GM19452 (cell line): ENCODE measurements around the gene HCN1.
A peak's percentile ranks its signal among the peaks of the same experiment; 100 is the strongest.

Experiments
- ATAC-seq: cut with Tn5 transposase; IDR thresholded peaks from one replicate; pipeline ENCODE4 v1.9.1; 2021; ENCODE audit not compliant: unreplicated experiment

The HCN1 gene

DNA sequence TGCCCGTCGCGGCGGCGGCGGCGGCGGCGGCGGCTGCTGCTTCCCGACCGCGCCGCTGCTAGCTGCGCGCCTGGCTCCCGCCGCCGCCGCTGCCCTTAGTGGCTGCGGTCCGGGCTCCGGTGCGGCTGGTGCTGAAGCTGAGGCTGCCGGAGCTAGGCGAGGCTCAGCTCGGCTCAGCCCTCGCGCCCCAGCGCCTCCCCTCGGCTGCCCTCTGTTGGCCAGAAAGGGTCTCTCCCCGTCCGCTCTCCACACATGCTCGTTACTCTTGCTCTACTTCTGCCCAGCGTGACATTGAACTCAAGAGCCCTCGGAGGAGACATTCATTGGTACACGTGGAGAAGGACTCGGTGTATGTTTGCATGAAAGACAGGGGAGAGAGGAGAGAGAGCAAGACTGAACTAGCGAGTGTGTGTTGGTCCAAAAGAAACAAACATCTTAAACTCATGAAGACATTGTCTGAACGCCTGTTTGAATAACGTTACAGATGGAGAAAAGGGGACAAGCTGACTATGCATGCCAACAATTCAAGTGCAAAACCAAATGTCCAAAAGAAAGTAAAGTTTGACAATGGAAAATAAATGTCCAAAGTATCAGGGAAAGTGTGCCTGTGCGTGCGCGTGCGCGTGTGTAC lies at the start of gene HCN1:
HCN1 (minus strand) TSS at position 175 of the 631 bp plus-strand sequence.
- peak; percentile 89 for ATAC-seq

DNA sequence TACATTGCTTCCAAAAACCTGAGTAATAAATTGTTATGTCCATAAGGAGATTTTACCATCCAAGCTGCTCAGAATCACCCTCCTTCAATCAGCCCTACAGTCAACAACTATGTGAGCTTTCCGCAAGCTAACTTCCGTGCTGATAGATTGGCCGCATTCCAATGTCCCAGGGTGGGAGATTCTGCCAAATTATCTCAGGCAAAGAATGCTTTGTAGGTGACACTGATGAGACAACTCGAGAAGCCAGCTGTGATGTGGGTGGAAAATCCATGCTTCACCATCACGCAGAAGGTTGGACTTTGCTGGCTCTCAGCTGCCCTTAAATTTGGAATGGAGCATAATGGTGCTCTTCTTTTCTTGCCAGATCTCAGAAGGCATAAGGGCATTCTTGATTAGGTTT lies 44.9 kb upstream of the HCN1 start:
- ATAC-seq = no peak

DNA sequence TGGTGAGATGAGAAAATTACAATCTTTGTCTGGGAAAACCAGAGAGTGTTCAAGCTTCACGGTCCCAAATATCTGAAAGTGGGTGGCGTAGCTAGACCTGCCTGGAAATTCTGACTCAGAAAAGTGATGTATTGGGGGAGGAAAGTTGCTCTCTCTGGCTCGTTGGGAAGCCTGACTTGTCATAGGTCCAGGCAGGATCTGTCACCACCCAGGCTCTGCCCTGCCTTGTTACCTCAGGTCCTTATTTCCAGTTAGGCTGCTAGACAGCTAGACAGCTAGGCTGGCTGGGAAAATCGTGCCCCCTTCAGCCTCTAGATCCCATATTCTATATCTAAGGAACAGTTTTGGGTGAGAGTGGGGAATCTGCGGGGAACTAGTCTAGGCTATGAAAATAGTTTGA lies 41.0 kb upstream of the HCN1 start:
- no peak for ATAC-seq

DNA sequence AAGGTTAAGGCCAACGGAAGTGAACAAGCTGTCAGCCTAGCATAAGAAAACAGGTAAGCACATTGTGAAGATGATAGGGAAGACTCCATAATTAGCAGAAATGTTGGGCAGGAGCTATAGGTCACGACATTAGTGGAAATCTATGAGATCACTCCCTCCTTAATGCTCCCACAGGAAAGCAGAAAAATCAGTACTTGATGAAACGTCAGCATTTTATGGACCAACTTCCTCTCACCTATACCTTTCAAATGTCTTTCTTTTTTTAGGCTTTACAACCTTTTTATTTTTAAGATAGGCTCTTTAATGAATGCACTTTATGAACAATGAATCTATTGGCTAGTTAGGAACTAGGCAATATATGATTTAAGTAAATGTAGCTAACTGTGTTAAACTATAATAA lies 29.4 kb upstream of the HCN1 start:
- ATAC-seq = no peak

DNA sequence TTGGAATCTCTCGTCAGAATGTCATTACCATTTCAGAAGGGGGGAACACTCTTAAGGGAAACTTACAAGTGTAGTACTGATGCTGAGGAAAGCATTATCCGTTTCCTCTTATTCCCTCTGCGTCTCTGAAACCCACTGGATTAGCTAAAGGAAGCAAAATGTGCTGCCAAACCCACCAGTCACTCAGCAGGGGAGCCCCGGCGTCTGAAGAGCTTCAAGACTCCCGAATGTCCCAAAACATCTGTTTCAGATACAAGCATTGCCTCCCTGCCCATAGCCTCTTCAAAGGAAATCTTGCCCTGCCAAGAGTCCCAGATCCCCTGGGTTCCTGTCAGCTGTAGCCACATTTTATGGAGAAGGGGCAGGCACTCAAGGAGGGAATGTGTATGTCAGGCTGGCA lies 1.0 kb upstream of the HCN1 start:
- ATAC-seq = no peak

DNA sequence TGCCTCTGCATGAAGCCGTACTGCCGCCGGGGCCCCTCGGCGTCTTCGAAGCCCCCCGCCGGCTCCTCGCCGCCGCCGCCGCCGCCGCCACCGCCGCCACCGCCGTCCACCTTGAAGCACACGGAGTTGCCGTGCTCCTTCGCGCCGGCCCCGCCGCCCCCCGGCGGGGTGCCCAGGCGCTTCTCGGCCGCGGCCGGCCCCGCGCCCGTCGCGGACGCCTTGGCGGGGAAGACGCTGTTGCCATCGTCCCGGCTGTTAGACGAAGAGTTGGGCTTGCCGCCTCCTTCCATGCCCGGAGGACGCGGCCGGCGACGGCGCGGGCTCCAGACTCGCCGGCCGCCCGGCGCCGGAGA lies 400 bp downstream of the HCN1 start:
- ATAC-seq = peak; percentile 22

DNA sequence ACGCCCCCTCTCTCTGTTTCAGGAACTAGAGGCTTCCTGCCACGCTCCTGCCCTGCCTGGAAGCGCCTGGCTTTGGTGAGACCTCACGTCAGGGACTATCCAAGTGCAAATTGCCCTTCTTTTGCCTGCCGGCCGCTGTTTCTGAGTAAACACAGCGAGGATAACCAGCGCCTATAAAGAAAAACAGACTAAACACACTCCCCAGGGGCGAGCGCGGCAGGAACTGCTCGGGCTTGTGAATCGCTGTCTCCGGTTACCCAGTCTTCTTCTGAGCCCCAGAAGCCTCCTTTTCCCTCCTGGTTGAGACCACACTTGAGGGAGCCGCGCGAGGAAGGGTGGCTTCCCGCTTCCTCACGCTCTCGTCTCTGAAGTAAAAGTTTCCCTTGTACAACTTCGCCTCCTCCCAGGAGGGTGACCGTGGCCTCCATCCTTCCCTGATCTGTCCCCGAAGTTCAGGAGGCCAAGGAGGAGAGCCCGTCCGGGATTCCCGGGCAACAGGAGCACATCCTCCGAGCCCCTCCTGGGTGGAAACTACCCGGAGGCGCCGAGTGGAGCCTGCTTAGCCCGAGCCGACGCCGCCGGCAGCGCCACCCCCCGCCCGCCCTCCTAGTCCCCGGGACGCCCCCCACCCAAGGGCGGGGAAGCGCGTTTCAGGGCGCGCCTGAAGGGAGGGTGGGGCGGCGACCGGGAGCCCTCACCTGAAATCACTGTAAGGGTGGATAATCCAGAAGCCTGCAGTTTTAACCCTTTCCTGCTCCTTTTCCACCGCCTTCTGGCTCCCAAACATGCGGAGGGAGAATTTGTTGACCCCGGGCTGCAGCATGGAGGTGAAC lies 993 bp downstream of the HCN1 start:
- ATAC-seq = no peak

DNA sequence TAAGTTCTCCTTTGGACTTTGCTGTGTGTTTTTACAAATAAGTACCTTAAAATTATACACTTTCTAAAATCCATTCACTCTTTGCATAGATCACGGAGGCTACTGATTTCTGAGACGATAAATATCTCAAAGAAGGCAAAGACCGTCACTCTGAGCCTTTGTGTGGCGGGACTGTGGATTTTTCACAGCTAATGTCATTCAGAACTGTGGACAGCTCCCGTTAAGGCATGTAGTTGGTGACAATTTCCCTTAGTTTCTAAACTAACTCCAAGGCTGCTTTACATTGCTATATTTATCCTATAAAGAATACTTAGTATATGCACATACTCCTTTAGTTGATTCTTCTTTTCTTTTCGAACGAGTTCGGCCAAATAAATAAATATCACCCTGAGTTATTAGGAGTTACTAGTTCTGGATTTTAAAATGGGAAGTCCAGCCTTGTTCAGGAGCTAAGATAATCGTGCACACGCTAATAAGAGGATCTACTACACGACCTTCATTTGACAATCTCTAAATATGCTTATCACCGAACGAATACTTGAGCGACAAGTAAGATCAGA lies 1.8 kb downstream of the HCN1 start:
- no peak for ATAC-seq

DNA sequence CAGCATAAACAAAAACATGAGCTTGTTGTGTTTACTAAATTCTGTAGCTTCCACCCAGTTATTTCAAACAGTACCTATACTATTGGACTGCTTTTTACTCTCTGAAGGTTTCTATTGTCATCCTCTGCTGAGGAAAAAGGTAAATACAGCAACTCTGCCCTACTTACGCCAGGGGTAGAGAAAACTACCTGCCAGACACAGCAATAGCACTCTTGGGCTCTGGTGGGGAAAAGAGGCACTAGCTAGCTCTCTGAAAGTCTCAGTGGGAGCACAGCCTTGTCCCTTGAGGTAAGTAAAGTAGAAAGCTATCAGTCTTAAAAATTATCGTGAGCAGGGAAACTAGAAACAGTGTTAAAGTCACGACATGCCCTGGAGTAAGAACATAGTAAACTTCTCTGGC lies 3.7 kb downstream of the HCN1 start:
- ATAC-seq = no peak

DNA sequence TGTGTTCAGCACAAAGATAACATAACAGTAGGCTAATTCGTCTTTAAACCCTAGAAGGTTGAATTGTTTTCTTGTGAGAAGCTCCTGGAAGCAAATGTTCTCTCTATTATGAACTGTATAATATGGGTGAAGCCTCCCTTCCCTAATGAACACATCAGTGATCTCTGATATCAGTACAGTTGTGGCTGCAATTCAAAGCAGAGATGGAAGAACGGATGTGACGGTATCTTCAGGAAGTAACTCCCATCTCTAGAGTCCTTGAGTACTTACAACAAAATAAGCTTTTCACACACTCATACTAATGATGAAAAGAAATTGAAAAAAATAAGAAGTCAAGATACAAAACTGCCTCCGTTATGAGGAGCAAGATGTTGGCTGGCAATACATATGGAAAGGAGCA lies 4.5 kb downstream of the HCN1 start:
- no peak for ATAC-seq

DNA sequence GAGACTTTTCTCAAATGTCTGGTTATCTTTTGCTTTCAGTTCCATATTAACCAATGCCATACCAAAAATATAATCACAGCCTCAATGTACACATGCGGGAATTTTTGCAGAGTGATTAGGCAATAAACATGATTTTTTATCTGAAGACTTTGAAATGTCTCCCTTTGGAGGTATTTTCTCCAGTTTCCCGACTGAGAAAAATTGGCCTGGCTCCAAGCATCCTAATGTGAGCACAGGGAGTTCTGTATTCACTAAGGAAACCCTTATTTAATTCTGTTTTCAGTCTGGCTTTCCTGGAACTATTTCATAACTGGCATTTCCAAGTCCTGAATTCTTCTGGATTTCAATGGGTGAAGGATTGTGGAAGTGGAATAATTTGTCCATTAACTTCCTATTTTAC lies 8.5 kb downstream of the HCN1 start:
- ATAC-seq = no peak

DNA sequence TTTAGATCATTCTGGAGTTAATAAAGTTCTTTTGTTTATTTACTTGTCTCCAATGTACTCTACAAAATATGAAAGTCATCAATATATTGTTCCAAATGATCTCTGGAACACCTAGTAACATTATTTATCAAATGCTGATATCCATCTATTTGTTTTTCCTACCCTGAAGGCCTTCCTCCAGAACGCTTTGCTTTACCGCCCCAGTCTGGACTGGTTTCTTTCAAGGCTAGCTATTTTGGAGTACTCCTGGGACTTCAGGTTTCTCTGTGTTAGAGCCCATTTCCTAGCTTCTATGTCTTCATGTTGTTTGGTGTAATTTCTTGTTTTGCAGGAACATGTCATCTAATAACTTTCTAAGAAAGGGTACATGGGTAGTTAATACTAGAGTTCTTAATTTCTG lies 9.6 kb downstream of the HCN1 start:
- no peak for ATAC-seq

DNA sequence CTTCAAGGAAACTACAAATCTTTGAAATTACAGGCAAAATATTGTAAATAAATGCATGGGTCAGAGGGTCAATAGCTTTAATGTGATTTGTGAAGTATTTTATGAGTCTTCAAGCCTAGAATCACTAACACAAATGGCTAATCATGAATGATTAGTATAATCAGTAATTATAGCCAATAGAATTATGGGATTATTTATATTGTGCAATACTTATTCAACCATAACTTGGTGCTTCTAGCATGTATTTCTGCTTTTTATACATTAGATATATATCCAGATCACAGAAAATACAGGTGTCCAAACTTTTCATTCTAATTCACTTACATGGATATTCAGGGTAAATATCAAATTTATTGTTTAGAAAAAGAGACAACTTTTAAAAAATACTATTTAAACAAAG lies 12.1 kb downstream of the HCN1 start:
- ATAC-seq = no peak

DNA sequence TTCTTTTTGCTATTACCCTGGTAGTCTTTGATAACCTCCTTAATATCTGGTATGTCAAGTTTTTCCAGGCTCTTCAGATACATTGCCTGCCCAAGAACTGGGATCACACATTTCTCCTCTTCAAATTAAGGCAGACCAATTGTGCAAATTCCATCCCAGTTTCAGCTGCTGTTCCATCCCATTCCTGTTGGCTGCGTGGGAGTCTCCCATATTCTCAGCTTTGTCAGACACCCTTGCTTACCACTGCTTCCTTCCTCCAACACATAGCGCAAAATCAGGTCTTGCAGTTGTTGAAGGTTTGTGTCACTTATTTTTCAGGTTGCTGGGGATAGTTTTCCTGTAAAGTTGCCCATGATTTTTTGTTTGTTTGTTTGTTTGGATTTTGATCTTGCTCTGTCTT lies 15.2 kb downstream of the HCN1 start:
- no peak for ATAC-seq

DNA sequence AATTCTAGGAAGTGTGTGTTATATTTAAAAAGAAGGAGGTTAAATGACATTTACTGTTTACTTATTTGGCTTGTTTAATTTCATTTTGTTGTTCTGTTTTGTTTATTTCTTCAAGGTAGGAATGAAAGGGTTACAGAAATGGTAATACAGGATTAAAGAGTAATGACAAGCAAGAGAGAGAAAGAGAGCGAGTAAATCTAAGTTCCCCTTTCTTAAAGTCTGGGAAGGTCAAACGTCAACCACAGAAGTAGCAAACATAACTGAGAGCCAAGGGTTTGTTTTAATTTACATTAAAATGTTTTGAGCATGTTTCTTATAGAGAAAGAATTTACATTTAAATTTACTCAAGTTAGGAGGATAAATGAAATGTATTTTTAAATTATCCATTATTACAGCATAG lies 18.7 kb downstream of the HCN1 start:
- ATAC-seq = no peak

DNA sequence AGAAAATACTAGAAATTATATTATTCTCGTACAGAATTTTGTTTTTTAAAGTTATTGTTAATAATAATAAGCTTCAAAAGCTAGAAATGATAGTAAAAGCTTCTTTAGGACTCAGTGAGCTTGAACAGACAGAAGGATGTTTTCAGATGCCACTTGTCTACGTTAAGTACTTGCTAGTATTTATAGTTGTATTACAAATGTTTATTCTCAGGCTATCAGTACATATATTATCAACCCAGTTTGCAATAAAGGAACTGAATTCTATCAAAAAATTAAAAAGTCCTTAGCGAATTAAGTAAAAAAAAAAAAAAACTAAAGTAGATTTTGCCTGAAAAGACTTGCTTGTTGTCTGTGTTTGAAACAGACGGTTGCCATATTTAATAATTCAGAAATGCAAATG lies 23.9 kb downstream of the HCN1 start:
- no peak for ATAC-seq

DNA sequence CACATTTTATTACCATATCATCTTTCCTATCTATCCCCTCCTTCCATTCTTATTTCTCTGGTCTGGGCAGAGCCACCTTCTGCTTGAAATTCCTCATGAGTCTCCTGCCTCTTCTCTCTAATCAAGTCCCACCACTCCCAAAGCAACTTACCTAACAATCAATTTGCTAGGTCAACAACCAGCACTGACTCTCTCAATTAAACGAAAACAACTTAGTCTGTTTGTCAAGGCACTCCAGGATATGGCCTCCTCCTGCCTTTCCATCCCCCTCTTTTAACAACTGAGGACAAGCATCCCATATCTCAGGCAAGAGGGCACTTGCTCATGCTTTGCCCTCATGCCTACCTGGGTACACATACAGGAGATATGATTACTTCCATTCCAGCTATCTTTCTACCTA lies 47.4 kb downstream of the HCN1 start:
- ATAC-seq = no peak

DNA sequence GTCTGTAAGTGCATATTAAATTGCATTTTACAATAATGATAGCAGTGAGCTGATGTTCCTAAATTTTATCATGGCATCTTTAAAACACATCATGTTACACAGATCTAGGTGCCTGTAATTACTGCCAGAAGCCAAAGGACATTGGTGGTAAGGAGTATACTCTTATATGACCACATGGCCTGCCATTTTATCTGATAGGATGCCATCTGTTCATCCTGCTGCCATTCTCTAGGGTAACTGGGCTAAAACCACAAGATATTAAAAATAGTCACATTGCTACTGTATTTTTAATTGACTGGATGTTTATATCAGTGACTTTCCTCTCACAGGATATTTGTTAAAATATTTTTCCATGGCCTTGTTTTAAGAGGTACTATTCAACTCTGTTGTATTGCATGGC lies 53.1 kb downstream of the HCN1 start:
- no peak for ATAC-seq

DNA sequence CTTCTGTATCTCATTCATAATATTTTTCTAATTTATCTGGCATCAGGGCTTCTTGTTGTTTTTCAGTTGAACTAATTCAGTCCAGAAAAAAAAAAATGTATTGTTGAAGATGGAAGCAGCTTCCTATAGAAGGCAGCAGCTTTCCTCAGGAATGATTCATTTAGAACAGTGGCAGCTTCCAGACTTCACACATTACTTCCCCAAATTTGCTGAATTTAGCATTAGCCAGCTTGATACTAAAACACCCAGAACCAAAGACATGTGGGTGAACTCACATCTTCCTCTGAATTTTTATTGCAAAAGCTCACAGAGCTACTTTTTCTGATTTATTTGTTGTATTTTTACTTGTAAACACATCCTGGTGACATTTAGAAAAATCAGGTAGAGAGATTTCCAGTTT lies 53.8 kb downstream of the HCN1 start:
- no peak for ATAC-seq

DNA sequence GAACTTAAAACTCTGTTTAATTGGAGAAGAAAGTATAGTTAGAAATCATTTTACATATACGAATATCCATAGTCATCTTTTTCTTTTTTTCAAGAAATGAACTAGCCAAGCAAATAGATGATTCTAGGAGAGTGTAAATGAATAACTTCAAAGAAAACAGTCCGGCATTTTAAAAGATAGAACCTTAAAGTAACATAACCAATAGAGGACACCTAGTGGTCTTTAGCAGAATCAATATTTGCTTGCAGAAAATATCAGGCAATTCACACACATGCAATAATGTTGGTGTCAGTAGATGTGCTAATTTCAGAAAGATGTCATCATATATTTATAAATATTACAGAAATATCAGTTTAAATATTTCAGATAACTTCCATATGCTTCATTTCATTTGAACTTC lies 57.1 kb downstream of the HCN1 start:
- ATAC-seq = no peak

DNA sequence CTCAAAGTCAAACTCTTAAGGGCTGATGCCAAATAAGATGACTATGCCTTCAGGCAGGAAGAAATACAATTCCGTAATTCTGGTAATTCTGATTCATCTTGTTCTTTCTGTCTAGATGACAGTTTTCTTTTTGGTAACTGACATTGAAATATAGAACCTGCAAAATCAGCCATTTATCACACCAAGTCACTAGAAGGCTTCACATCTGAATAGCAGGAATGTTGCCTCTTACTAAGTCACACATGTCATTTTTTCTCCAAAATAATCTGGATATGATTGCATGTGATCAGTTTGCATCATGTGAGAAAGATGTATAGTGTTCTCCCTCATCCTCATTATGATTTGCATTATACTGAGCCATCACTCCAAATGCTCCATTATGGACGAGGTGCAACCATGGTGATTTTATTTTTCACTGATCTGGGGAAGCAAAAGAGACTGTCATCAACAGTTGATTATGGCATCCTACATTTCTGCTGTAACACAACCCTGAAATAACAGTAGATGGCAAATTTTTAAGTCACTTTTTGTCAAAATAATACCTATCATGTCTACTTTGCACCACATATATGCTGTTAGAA lies 69.0 kb downstream of the HCN1 start:
- ATAC-seq = no peak

DNA sequence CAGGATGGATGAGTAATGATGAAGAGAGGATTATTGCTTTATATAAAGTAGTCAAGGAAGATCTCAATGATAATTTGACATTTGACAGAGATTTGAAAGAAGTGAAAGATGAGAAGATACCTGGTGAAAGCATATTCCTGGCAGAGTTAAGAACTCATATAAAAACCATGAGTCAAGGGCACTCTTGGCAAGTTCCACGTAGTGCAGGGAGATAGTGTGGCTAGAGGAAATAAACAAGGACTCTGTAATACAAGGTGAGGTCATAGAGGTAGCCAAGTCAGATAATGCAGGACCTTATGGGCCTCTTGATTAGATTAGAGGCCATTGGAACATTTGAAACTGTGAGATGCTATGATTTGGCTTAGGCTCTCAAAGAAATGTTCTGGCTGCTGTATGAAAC lies 72.3 kb downstream of the HCN1 start:
- ATAC-seq = no peak
